K562 (cell line): Measurements from ENCODE around the gene SND1. TPM values are rescaled to one million over a fixed set of nuclear protein-coding genes. Genes with fewer than 3 reads are reported as not detected.
A peak's percentile ranks its signal among the peaks of the same experiment; 100 is the strongest.

Experiments used
- ARID1B ChIP-seq: fragments of 450-650 bp; IDR thresholded peaks from 2 replicates; pipeline ENCODE4 v1.6.1; 2016; ENCODE audit warnings: antibody characterized with exemption, mild to moderate bottlenecking, inconsistent platforms
- EP300 ChIP-seq: IDR thresholded peaks from 2 replicates; pipeline ENCODE4 v1.6.1; 2012; ENCODE audit warnings: low read length, improper control_type of control experiment
- FOSL1 ChIP-seq: fragments of 200-800 bp; sonication (Bioruptor generic); conservative IDR thresholded peaks from 2 replicates; pipeline ENCODE4 v1.6.1; 2016; ENCODE audit warnings: missing genetic modification characterization, missing compliant biosample characterization
- FOXA3 ChIP-seq, 2 experiments: fragments of 450-650 bp in 1 of 2; sonication (generic) in 1 of 2; formaldehyde crosslinking; IDR thresholded peaks in 1 of 2; conservative IDR thresholded peaks in 1 of 2; 2 replicates each; pipeline versions ENCODE4 v1.4.0 to v1.8.0; 2020 to 2022; ENCODE audit warnings: mild to moderate bottlenecking in 2 of 2, missing genetic modification reagents in 1 of 2
- GABPA ChIP-seq: fragments of 200-800 bp; sonication (Bioruptor generic); conservative IDR thresholded peaks from 2 replicates; pipeline ENCODE4 v1.6.1; 2016; ENCODE audit warnings: low read depth, missing genetic modification characterization, missing compliant biosample characterization
- HNRNPK ChIP-seq: fragments of 200-400 bp; formaldehyde crosslinking; IDR thresholded peaks from one replicate; pipeline ENCODE4 v1.6.1; 2018; ENCODE audit warnings: mild to moderate bottlenecking, low read depth, low read length; ENCODE audit not compliant: poor library complexity, severe bottlenecking
- IRF2 ChIP-seq: sonication (generic); formaldehyde crosslinking; IDR thresholded peaks from 2 replicates; pipeline ENCODE4 v1.8.1; 2022; ENCODE audit warnings: mild to moderate bottlenecking, missing genetic modification reagents
- JUN ChIP-seq, 2 experiments: sonication (generic) in 1 of 2; formaldehyde crosslinking in 1 of 2; IDR thresholded peaks; 2 replicates each; pipeline versions ENCODE4 v1.6.1 to v1.8.0; 2012 to 2022; ENCODE audit warnings: borderline replicate concordance in 2 of 2, mild to moderate bottlenecking in 2 of 2, improper control_type of control experiment in 1 of 2, low read depth in 1 of 2, low read length in 1 of 2, missing genetic modification reagents in 1 of 2
- KAT7 ChIP-seq: sonication (generic); formaldehyde crosslinking; IDR thresholded peaks from 2 replicates; pipeline ENCODE4 v1.8.0; 2022; ENCODE audit warnings: missing genetic modification reagents, mild to moderate bottlenecking, borderline replicate concordance
- L3MBTL2 ChIP-seq: fragments of 450-650 bp; IDR thresholded peaks from 2 replicates; pipeline ENCODE4 v1.6.1; 2016; ENCODE audit warnings: mild to moderate bottlenecking, moderate library complexity
- MEF2D ChIP-seq: conservative IDR thresholded peaks from 2 replicates; pipeline ENCODE4 v1.6.1; 2016; ENCODE audit warnings: low read depth, missing genetic modification characterization, missing compliant biosample characterization
- SMARCE1 ChIP-seq: fragments of 450-650 bp; IDR thresholded peaks from 2 replicates; pipeline ENCODE4 v1.7.1; 2016; ENCODE audit warnings: mild to moderate bottlenecking
- SP1 ChIP-seq: sonication (generic); formaldehyde crosslinking; IDR thresholded peaks from 2 replicates; pipeline ENCODE4 v1.8.1; 2022; ENCODE audit warnings: mild to moderate bottlenecking, missing genetic modification reagents
- TBL1XR1 ChIP-seq, 2 experiments: IDR thresholded peaks; 2 replicates each; pipeline ENCODE4 v1.6.1; 2012; ENCODE audit warnings: improper control_type of control experiment in 2 of 2, low read length in 2 of 2, mild to moderate bottlenecking in 1 of 2
- ZBTB1 ChIP-seq: sonication (generic); formaldehyde crosslinking; IDR thresholded peaks from 2 replicates; pipeline ENCODE4 v1.8.1; 2023; ENCODE audit warnings: missing genetic modification reagents, low read depth, mild to moderate bottlenecking, borderline replicate concordance
- ZNF644 ChIP-seq: fragments of 200-800 bp; sonication (Bioruptor generic); IDR thresholded peaks from 2 replicates; pipeline ENCODE4 v1.6.1; 2016; ENCODE audit warnings: low read depth, missing genetic modification characterization, missing compliant biosample characterization
- polyA plus RNA-seq, 8 experiments: library from polyadenylated mRNA; depleted of rRNA in 4 of 8; stranded (reverse) in 5 of 8; unstranded in 3 of 8; fragments of >200 nt; fragmentation: Nextera tagmentation in 2 of 8; fragmentation: Illumina TruSeq in 1 of 8; extraction: Ambion mirVana in 2 of 8; extraction: Trizol in 1 of 8; gene quantifications; 2 replicates each; pipeline versions ENCODE4 v1.2.1 to v1.2.3, GENCODE V29; 2011 to 2014; ENCODE audit warnings: inconsistent platforms in 1 of 8, missing spikeins in 1 of 8
- total RNA-seq, 7 experiments: library from RNA; depleted of rRNA in 6 of 7; stranded (reverse); fragments of >200 nt in 6 of 7; fragmentation: Illumina TruSeq in 2 of 7; extraction: Trizol in 2 of 7; gene quantifications; 2 replicates each; pipeline versions ENCODE4 v1.2.1 to v1.2.3, GENCODE V29; 2011 to 2021; ENCODE audit warnings: low replicate concordance in 1 of 7
- TF ChIP-seq, protein P1 (sequence below), 2 experiments: IDR thresholded peaks in 1 of 2; conservative IDR thresholded peaks in 1 of 2; 2 replicates each; pipeline ENCODE4 v1.6.1; 2016; ENCODE audit warnings: low read depth in 2 of 2, mild to moderate bottlenecking in 1 of 2, missing compliant biosample characterization in 1 of 2, missing genetic modification characterization in 1 of 2, moderate library complexity in 1 of 2

SND1 gene
- total and polyA plus RNA-seq, 9 of the 15 experiments (the other 6 are each of a cell fraction or from before 2014, with no cell fraction given) = 46.5 to 307 (median 191) TPM

- TF ChIP-seq, protein P1, sequence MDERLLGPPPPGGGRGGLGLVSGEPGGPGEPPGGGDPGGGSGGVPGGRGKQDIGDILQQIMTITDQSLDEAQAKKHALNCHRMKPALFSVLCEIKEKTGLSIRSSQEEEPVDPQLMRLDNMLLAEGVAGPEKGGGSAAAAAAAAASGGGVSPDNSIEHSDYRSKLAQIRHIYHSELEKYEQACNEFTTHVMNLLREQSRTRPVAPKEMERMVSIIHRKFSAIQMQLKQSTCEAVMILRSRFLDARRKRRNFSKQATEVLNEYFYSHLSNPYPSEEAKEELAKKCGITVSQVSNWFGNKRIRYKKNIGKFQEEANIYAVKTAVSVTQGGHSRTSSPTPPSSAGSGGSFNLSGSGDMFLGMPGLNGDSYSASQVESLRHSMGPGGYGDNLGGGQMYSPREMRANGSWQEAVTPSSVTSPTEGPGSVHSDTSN (CRISPR knock-in tag; IDR thresholded peaks at IDR 0.05; ENCODE audit: low read depth) = no peak
- TF ChIP-seq, protein P1 (tag; conservative IDR thresholded peaks at IDR 0.05; ENCODE audit: low read depth) = peak; percentile 96
- TF ChIP-seq TBL1XR1 (IDR thresholded peaks at IDR 0.05; ENCODE audit: low read length in 2 of 2) (0 out of 4 replicates have a peak, but pooled peaks of 1 of the 2 experiments have one; percentile 17), KAT7 (CRISPR knock-in tag) (0 out of 2 replicates have a peak, but pooled peaks have one; percentile 58), GABPA (peak; percentile 47; the same call in 1 of the 2 replicates), MEF2D (tag) (0 out of 2 replicates have a peak, but pooled peaks have one; percentile 27), IRF2 (CRISPR knock-in tag) (no peak), L3MBTL2 (peak; percentile 80), ZNF644 (tag) (peak; percentile 73; the same call in 1 of the 2 replicates), HNRNPK (no peak), FOSL1 (tag) (peak; percentile 93), SP1 (peak; percentile 52), FOXA3 (CRISPR knock-in tag; conservative IDR thresholded peaks at IDR 0.05 in 1 of 2, IDR thresholded peaks at IDR 0.05 in 1 of 2) (no peak), EP300 (0 out of 2 replicates have a peak, but pooled peaks have one; percentile 5), SMARCE1 (peak; percentile 78; the same call in 1 of the 2 replicates), JUN (IDR thresholded peaks at IDR 0.05; ENCODE audit: borderline replicate concordance, low read depth, low read length) (peak; percentile 78; the same call in 1 of the 2 replicates), JUN (CRISPR knock-in tag; IDR thresholded peaks at IDR 0.05; ENCODE audit: borderline replicate concordance) (no peak), ZBTB1 (CRISPR knock-in tag) (peak; percentile 24; the same call in 1 of the 2 replicates), ARID1B (peak; percentile 68)
Observed at GRCh38 chr7:127819975-127820731, 168.2 kb downstream of the SND1 start (continued).
